Subcutaneous preadipocyte (primary cell): Measurements from ENCODE around the gene KRTAP12-4. TPM values are rescaled to one million over a fixed set of nuclear protein-coding genes. Genes with fewer than 3 reads are reported as not detected.

Experiments
- small RNA-seq: library from RNA; depleted of rRNA; stranded (forward); fragments of <200 nt; gene quantifications from one replicate; pipeline ENCODE3, GENCODE V24; 2012
- total RNA-seq: library from RNA; depleted of rRNA; stranded (reverse); fragments of >200 nt; gene quantifications from 2 replicates; pipeline ENCODE4 v1.2.3, GENCODE V29; 2012

KRTAP12-4 gene, protein sequence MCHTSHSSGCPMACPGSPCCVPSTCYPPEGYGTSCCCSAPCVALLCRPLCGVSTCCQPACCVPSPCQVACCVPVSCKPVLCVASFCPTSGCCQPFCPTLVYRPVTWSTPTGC
- total RNA-seq, result not detected in 2 replicates

DNA sequence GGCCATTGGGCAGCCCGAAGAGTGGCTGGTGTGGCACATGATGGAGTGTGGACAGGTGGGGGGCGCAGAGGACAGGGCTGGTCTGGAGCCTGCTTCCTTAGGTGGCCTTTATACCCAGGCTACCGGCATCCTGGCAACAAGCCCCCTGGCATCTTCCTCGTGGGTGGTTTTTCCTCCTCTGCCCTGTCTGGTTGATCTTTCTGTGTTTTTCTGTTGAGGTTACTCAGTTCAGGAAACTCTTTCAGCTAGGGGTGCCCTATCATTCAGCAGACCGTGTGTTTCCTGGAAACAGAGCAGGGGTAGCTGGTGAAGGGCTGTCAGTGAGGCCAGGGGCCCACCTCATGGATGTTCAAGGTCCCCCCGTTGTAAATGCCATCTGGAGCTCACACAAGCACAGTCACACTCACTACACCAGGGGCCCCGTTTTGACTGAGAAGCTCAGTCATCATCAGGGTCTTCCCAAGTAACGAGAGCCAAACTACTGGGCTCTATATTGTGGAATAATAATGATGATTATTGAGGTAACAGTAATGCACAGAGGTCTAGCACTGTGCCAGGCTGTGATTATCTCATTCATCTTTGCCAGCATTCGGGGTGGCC, at the start of gene KRTAP12-4:
TSS of gene KRTAP12-4 (minus strand) at position 84 of the 600 bp plus-strand sequence. CDS start at position 39, 45 bp downstream.

GRCh38 chr21:44697172-44697810, 42.8 kb upstream of the KRTAP12-4 start, which contains the start of gene KRTAP10-12:
Gene KRTAP10-12, plus strand, starts transcription at chr21:44697172. Its CDS starts 30 bp downstream, at chr21:44697202.

GRCh38 chr21:44681861-44682579, 27.6 kb upstream of the KRTAP12-4 start, which contains the start of gene KRTAP12-1:
Gene KRTAP12-1, minus strand, starts transcription at chr21:44682163. Its CDS starts 40 bp downstream, at chr21:44682123.

DNA sequence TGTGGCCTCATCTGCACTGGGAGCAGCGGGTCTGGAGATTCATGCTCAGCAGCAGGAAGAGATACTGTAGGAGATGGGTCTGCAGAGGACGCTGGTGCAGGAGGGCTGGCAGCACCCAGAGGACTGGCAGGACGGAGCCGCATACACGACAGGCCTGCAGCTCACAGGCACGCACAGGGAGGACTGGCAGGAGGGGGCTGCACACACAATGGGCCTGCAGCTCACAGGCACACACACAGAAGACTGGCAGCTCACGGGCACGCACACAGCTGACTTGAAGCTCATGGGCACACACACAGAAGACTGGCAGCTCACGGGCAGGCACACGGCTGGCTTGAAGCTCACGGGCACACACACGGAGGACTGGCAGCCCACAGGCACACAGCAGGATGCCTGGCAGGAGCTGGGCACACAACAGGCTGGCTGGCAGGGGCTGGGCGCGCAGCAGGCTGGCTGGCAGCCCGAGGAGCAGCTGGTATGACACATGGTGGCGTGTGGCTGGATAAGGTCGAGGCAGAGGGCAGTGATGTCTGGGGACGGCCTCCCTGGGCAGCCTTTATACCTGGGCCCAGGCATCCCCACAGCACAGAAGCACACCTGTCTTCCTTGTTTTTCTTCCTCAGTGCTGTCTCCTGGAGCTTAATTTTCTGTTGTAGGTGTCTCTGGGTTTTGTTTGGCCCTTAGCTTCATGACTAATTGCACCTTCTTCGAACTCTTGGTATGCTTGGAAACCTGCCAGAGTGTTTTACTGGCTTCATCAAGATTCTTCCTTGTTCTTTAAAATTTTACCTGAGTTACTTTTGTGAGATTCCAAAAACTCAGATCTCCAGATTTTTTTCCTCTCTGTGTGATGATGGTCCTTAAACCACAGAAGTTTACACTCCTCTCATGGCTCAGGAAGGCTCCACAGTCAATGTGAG, 12.2 kb upstream of the KRTAP12-4 start, which contains the start of gene KRTAP12-2:
TSS of gene KRTAP12-2 (minus strand) at position 527 of the 920 bp plus-strand sequence. CDS start at position 486, 41 bp downstream.

DNA sequence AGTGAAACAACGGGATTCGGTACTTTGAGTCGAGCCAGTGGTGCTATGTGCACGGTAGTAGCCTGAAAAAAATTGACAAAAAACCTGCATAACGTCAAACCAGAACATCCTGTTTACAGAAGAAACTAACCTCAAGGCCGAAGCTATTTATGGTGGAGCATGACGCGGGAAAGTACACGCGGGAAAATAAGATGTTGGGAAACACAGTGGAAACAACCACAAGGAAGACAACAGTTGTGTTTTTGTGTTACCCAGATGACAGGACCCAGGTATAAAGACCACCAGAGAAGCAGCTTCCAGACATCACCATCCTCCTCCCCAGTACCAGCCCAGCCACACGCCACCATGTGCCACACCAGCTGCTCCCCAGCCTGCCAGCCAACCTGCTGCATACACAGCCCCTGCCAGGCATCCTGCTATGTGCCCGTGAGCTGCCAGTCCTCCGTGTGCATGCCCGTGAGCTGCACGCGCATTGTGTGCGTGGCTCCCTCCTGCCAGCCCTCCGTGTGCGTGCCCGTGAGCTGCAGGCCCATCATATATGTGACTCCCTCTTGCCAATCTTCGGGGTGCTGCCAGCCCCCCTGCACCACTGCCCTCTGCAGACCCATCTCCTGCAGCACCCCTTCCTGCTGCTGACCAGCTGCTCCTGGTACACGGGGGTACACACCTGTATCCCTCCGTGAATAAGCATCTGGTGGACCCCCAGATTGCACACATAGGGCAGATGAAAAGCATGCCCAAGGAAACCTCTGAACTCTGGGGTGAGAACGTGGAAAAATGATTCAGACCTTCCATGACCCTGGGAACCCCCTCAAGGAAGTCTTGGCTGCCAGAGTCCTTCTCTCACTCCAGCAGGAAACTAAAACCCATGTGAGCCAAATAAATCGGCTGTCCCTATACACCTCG, 3.4 kb upstream of the KRTAP12-4 start, which contains the start of gene KRTAP12-3:
TSS of gene KRTAP12-3 (plus strand) at position 298 of the 906 bp plus-strand sequence. CDS start at position 346, 48 bp downstream.

GRCh38 chr21:44646366-44647221, 7.9 kb downstream of the KRTAP12-4 start, which contains the start of gene KRTAP10-11:
Gene KRTAP10-11, plus strand, starts transcription at chr21:44646414. Its CDS starts 45 bp downstream, at chr21:44646459.

GRCh38 chr21:44637018-44637850, 17.2 kb downstream of the KRTAP12-4 start, which contains the start of gene KRTAP10-10:
Gene KRTAP10-10, plus strand, starts transcription at chr21:44637356. Its CDS starts 62 bp downstream, at chr21:44637418.

DNA sequence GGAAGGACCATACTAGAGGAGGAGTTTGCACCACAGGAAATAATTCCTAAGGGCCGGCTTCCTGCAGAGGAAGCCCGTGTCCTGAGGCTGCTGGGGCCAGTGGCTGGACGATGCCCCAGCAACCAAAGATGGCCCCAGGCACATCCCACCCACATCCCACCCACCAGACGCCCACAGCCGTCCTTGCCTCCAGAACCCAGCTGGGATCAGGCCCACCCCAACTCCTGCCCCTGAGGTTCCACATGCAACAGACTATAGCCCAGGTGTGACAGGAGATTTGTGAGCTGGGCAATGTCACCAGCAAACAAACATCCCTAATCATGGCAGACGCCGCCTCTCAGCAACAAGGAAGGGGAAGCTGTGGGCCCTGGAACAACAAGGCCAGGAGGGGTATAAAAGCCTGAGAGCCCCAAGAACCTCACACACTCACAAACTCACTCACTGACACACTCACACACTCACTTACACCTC, 27.8 kb downstream of the KRTAP12-4 start, which contains the start of gene KRTAP10-9:
TSS of gene KRTAP10-9 (plus strand) at position 421 of the 471 bp plus-strand sequence. CDS start 79 bp downstream, outside the sequence.

DNA sequence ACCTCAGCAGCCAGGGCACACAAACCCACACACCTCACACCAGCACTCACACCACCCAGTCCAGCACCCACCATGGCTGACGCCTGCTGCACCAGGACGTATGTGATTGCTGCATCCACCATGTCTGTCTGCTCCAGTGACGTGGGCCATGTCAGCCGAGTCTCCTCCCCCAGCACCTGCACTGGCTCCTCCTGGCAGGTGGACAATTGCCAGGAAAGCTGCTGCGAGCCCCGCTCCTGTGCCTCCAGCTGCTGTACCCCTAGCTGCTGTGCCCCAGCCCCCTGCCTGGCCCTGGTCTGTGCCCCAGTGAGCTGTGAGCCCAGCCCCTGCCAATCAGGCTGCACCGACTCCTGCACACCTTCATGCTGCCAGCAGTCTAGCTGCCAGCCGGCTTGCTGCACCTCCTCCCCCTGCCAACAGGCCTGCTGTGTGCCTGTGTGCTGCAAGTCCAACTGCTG, 42.4 kb downstream of the KRTAP12-4 start, which contains the start of gene KRTAP10-8:
TSS of gene KRTAP10-8 (plus strand) at position 51 of the 458 bp plus-strand sequence. CDS start at position 73, 22 bp downstream.

Small RNAs within 50 kb of the gene (small RNA-seq; reads per million reads assigned to genes)
- not detected for gene KRTAP12-6P

Other genes with a start within 250 kb of the KRTAP12-4 start
- gene LRRC3, start 199.1 kb downstream of the KRTAP12-4 start, total RNA-seq, result 1.2 and 1.5 TPM in 2 replicates
- gene KRTAP10-1, start 114.5 kb downstream of the KRTAP12-4 start, total RNA-seq, result not detected in 2 replicates
- gene KRTAP10-2, start 103.2 kb downstream of the KRTAP12-4 start, total RNA-seq, result not detected in 2 replicates
- not detected in 2 replicates for gene KRTAP10-3, start 95.9 kb downstream of the KRTAP12-4 start, total RNA-seq
- gene KRTAP10-4, start 80.9 kb downstream of the KRTAP12-4 start, total RNA-seq, result not detected in 2 replicates
- gene KRTAP10-5, start 74.1 kb downstream of the KRTAP12-4 start, total RNA-seq, result not detected in 2 replicates
- not detected in 2 replicates for gene KRTAP10-6, start 62.2 kb downstream of the KRTAP12-4 start, total RNA-seq
- gene KRTAP10-7, start 54.1 kb downstream of the KRTAP12-4 start, total RNA-seq, result not detected in 2 replicates
- not detected in 2 replicates for gene KRTAP10-8, start 42.6 kb downstream of the KRTAP12-4 start, total RNA-seq
- not detected in 2 replicates for gene KRTAP10-9, start 27.6 kb downstream of the KRTAP12-4 start, total RNA-seq
- not detected in 2 replicates for gene KRTAP10-10, start 17.3 kb downstream of the KRTAP12-4 start, total RNA-seq
- not detected in 2 replicates for gene KRTAP10-11, start 8.2 kb downstream of the KRTAP12-4 start, total RNA-seq
- gene KRTAP12-3, start 3.3 kb upstream of the KRTAP12-4 start, total RNA-seq, result not detected in 2 replicates
- gene KRTAP12-2, start 12.3 kb upstream of the KRTAP12-4 start, total RNA-seq, result not detected in 2 replicates
- gene KRTAP12-1, start 27.5 kb upstream of the KRTAP12-4 start, total RNA-seq, result not detected in 2 replicates
- gene KRTAP10-12, start 42.5 kb upstream of the KRTAP12-4 start, total RNA-seq, result not detected in 2 replicates
- not detected in 2 replicates for gene TSPEAR, start 56.9 kb upstream of the KRTAP12-4 start, total RNA-seq
- 92.7 and 94.8 TPM in 2 replicates for gene UBE2G2, start 147.2 kb upstream of the KRTAP12-4 start, total RNA-seq
- 69.0 and 84.1 TPM in 2 replicates for gene SUMO3, start 163.4 kb upstream of the KRTAP12-4 start, total RNA-seq
- 108 and 111 TPM in 2 replicates for gene PTTG1IP, start 219.0 kb upstream of the KRTAP12-4 start, total RNA-seq